Measurements from ENCODE around the gene PAOX.

The PAOX gene

GRCh38 chr10:133440633-133441285 is 61.7 kb downstream of the PAOX start:
- in situ Hi-C loops (cut with HindIII; ENCODE audit: low sequenced_read_pairs), result no loop called here
- H3K4me3 ChIP-seq (ENCODE audit: low read depth, low read length), result no peak overlapping the region
- DNase-seq (ENCODE audit: low read depth), result no peak
- no peak for TF ChIP-seq CTCF (IDR thresholded peaks at IDR 0.05; ENCODE audit: low read depth, low read length, missing control alignments)

Data from astrocyte of the cerebellum (primary cell).